Cerebellar cortex (tissue), 1 donor: ENCODE results near the gene DGKG.

ENCODE experiments used
- DNase-seq: peaks from one replicate; pipeline ENCODE4 v3.0.0-alpha.2; 2015; ENCODE audit warnings: low spot score

DGKG gene

GRCh38 chr3:186241910-186242821 lies 119.9 kb downstream of the DGKG start:
- DNase-seq: peak; percentile 54

- DNase-seq: peak; percentile 87
Measured at GRCh38 chr3:186239321-186239720, 122.7 kb downstream of the DGKG start.

GRCh38 chr3:186237915-186238314 lies 124.1 kb downstream of the DGKG start:
- no peak for DNase-seq

DNA sequence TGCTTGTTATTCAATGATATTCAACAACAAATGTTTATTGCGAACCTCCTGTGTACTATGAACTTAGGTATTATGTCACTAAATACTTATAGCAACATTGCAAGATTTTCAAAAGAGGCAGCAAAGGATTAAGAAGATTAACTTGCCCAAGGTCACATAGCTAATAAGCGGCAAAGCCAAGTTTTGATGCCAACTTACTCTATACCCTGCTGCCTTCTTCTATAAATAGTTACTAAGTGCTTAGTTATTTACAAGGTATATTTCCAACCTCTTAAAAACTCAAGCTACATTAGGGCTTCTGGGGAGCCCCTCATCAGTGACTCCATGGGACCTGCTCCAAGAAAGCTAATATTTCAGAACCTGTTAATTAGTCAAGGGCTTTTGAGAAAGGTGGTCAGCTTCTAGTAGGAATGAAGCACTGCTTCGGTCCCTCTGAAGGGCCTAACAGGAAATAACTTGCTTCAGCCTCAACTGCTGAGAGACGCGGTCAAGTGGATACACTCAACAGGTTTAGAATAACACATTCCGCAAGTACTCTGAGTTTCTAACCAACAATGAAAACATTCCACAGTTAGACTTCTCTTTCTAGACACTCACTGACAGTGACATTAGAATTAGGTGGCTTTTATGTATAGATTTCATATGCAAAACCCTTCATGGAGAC lies 125.5 kb downstream of the DGKG start:
- DNase-seq: no peak

- no peak for DNase-seq
Measured at GRCh38 chr3:186235554-186235953, 126.5 kb downstream of the DGKG start.

GRCh38 chr3:186234152-186234551 lies 127.9 kb downstream of the DGKG start:
- DNase-seq: no peak

DNA sequence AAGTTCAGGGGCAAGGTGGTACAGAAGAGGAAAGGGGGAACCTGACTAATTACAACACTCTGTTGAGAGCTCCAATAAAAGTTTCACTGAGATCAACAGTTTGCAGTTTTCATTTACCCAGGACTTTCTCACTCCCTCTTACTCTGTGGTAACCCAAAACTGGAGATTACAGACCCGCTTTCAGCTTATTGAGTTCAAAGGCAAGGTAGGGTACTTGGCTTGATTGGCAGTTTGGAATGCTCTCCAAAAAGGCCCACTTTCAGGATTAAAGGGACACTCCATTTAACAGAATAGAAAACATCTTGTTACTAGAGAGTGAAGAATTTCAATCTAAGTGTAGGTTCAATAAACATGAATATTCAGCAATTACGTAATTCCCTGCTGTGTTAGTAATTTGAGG lies 135.6 kb downstream of the DGKG start:
- no peak for DNase-seq

- no peak for DNase-seq
Measured at GRCh38 chr3:186225603-186226002, 136.4 kb downstream of the DGKG start.

- DNase-seq: no peak
Measured at GRCh38 chr3:186224041-186224610, 137.9 kb downstream of the DGKG start.

DNA sequence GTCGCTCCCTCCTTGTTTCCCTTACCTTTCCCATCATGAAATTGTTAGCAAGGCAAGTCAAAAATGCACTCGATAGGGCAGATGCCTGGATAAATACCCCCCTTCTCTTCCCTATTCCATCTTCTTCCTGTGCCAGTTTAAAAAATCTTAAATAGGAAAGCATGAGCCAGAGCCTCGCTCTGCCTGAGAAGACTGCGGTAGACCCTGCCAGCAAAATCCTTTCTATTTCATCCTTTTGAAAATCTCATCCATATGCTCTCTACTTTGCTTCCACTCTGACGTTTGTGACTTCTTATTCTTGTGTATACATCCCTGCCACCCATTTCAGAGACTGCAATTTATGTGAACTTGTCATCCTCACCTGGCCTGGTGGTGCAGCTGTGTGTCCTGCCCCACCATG lies 138.6 kb downstream of the DGKG start:
- no peak for DNase-seq

GRCh38 chr3:186221760-186222378 lies 140.2 kb downstream of the DGKG start:
- DNase-seq: no peak

- DNase-seq: peak; percentile 44
Measured at GRCh38 chr3:186220911-186221645, 141.0 kb downstream of the DGKG start.

DNA sequence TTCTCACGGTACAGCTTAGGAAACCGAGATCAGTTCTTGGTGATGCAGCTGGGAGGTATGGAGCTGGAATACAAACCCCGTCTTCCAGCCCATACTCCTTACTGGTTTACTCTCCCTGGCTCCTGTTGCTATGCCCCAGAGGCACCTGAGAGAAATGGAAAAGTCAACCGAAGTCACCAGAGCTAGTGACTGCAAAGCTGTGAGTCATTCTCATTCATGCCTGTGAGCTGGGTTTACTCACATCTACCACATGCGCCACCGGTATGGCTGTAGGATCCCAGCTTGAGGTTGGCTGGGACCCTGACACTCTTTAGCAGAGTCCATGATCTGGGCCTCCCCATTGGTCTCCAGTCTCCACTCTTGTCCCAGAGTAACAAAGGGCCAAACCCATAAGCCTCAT lies 141.7 kb downstream of the DGKG start:
- DNase-seq: no peak

DNA sequence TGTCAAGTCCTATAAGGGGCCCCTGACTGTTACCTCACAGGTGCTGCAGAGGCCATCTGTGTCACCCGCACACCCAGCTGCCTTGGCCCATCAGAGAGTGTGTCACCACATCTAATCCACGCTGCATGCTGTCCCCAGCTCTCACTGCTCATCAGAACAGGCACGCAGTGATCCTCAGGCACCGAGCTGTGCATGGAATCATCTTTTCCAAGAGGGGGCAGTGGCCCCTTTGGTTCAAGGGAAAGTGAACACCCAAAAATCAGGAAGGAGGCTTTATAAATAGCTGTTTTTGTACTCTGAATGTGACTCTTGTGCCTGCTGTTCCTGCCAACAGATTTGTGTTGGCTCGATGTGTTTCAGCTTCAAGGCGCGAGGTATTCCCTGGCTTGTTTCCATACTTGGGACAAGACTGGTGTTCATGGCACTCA lies 142.8 kb downstream of the DGKG start:
- peak; percentile 53 for DNase-seq

- no peak for DNase-seq
Measured at GRCh38 chr3:186218421-186218820, 143.6 kb downstream of the DGKG start.

- no peak for DNase-seq
Measured at GRCh38 chr3:186217820-186218164, 144.2 kb downstream of the DGKG start.

DNA sequence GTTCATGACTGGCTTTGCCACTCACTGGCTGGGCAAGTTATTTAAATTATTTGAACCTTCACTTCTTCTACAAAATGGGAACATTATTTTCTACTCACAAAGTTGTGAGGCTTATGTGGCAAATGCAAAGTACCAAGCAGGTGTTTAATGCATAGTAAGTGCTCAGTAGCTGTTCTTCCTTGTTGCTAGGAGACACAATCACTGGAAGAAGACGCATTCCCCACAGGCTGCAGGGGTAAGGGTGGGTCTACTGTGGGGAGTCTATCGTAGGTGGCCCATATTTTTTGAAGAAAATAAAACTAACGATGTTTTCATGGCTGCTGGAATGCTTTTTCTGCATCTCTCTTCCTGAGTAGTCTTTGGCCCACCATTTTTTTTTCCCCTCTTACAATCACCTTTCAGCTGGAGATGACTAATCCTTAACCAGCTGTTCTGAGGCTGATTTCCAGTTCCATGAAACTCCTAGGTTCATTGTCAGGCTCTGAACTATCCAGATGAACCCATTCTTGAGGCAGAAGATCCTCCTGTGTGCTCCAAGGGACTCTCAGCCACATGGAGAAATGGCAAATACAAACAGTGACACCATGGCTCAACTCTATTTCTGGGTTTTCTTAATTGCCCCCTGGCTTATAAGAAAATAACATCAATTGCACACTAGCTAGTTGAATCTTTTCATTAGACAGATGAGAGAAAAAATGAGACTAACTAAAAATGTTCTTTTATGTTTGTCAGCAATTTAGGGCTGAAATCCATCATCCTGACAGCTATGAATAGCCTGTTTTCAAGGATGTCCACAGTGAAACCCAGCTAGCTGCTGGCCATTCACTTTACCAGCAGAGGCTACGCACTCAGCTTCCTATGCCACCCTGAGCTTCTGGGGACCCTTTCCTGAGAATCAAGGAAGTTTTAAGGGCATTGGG lies 144.9 kb downstream of the DGKG start:
- DNase-seq: no peak

DNA sequence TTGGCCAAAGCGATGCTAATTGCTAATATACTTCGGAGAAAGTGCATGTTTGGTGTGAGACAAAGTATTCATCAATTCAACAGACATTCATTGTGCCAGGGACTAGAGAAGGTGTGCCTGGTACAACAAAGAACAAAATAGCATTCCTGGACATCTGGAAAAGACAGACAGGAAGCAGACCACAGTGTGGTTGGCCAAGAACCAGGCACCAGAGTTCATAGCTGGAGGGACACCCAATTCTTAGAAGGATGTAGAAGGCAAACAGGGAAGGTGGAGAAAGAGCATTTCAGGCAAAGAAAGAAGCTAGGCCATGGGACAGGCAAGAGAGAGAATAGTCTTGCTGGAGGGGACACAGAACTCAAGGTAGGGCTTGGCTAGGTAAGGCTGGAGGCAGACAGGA lies 147.4 kb downstream of the DGKG start:
- no peak for DNase-seq

DNA sequence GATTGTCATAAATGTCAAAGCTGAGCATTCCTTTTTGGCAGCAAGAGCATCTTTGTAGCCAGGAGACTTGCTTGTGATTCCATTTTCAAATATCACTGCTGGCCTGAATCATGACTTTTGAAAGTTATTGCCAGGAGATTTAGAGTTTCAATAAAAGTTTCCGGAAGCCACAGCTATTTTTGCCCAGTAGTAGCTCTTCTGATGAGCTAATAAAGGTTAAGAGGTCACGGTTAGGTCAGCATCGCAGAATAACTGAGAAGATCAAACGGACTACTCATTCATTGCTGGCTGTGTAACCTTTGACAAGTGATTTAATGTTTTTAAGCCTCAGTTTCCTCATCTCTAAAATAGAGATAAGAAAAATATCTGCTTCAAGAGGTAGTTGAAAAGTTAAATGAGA lies 148.1 kb downstream of the DGKG start:
- no peak for DNase-seq

GRCh38 chr3:186212611-186213010 lies 149.4 kb downstream of the DGKG start:
- peak; percentile 60 for DNase-seq
